CD4-positive, alpha-beta T cell treated with Interleukin-15 for 1 hour (primary cell): ENCODE measurements around the gene KCNS3.
"Not testable (repeated sequence)": the region's sequence is repeated elsewhere in the genome, so short reads cannot be mapped to it uniquely, and the experiment has no call there.

Source experiments
- DNase-seq: peaks from one replicate; pipeline ENCODE4 v3.0.0-alpha.2; 2020

Gene KCNS3

GRCh38 chr2:17950006-17950405 is 71.5 kb downstream of the KCNS3 start:
- DNase-seq: no peak

GRCh38 chr2:17951563-17951962 is 73.1 kb downstream of the KCNS3 start:
- no peak for DNase-seq

- no peak for DNase-seq
Measured at GRCh38 chr2:17958466-17959092, 80.1 kb downstream of the KCNS3 start.

GRCh38 chr2:17959356-17959755 is 80.9 kb downstream of the KCNS3 start:
- no peak for DNase-seq

- no peak for DNase-seq
Measured at GRCh38 chr2:17959833-17960232, 81.4 kb downstream of the KCNS3 start.

- DNase-seq: no peak
Measured at GRCh38 chr2:17960925-17961324, 82.5 kb downstream of the KCNS3 start.

GRCh38 chr2:17961789-17962188 is 83.3 kb downstream of the KCNS3 start:
- DNase-seq: no peak

- no peak for DNase-seq
Measured at GRCh38 chr2:17962876-17963275, 84.4 kb downstream of the KCNS3 start.

GRCh38 chr2:17963571-17963970 is 85.1 kb downstream of the KCNS3 start:
- not testable (repeated sequence) for DNase-seq

- no peak for DNase-seq
Measured at GRCh38 chr2:17965196-17965595, 86.7 kb downstream of the KCNS3 start.

GRCh38 chr2:17966798-17967197 is 88.3 kb downstream of the KCNS3 start:
- DNase-seq: no peak

GRCh38 chr2:17969661-17970060 is 91.2 kb downstream of the KCNS3 start:
- no peak for DNase-seq

GRCh38 chr2:17971531-17972125 is 93.2 kb downstream of the KCNS3 start:
- DNase-seq: no peak

- no peak for DNase-seq
Measured at GRCh38 chr2:17972991-17973390, 94.5 kb downstream of the KCNS3 start.

GRCh38 chr2:17975401-17975800 is 96.9 kb downstream of the KCNS3 start:
- no peak for DNase-seq

- no peak for DNase-seq
Measured at GRCh38 chr2:17976871-17977746, 98.6 kb downstream of the KCNS3 start.

GRCh38 chr2:17979707-17980106 is 101.2 kb downstream of the KCNS3 start:
- DNase-seq: no peak

GRCh38 chr2:17981936-17982335 is 103.5 kb downstream of the KCNS3 start:
- no peak for DNase-seq
